H9 (cell line): ENCODE measurements around the gene TAF15. TPM values are rescaled to one million over a fixed set of nuclear protein-coding genes. Genes with fewer than 3 reads are reported as not detected.

Source experiments
- DNase-seq: peaks from one replicate; pipeline ENCODE4 v3.0.0-alpha.2; 2017
- H2AFZ ChIP-seq: one replicate; pipeline ENCODE4 v1.6.1; 2013; ENCODE audit warnings: mild to moderate bottlenecking, low read length, control low read depth, moderate library complexity
- H2AK5ac ChIP-seq: 2 replicates; pipeline ENCODE4 v1.6.1; 2013; ENCODE audit warnings: low read length, control low read depth, mixed read lengths; ENCODE audit not compliant: insufficient read length
- H2BK120ac ChIP-seq: one replicate; pipeline ENCODE4 v1.6.1; 2013; ENCODE audit warnings: low read depth, mild to moderate bottlenecking, low read length, control low read depth, inconsistent platforms; ENCODE audit not compliant: poor library complexity, severe bottlenecking
- H2BK12ac ChIP-seq: 2 replicates; pipeline ENCODE4 v1.6.1; 2013; ENCODE audit warnings: low read length, control low read depth, mixed read lengths, low read depth; ENCODE audit not compliant: insufficient read length
- H2BK15ac ChIP-seq: 2 replicates; pipeline ENCODE4 v1.6.1; 2013; ENCODE audit warnings: low read depth, low read length, control low read depth
- H2BK20ac ChIP-seq: one replicate; pipeline ENCODE4 v1.6.1; 2013; ENCODE audit warnings: low read depth, mild to moderate bottlenecking, low read length, control low read depth, inconsistent platforms; ENCODE audit not compliant: poor library complexity, severe bottlenecking
- H2BK5ac ChIP-seq: 2 replicates; pipeline ENCODE4 v1.6.1; 2013; ENCODE audit warnings: low read length, control low read depth, mixed read lengths; ENCODE audit not compliant: insufficient read length
- H3K14ac ChIP-seq: 2 replicates; pipeline ENCODE4 v1.6.1; 2013; ENCODE audit warnings: low read length, control low read depth; ENCODE audit not compliant: insufficient read depth
- H3K18ac ChIP-seq: 2 replicates; pipeline ENCODE4 v1.6.1; 2013; ENCODE audit warnings: low read depth, mild to moderate bottlenecking, mixed read lengths, low read length, control low read depth; ENCODE audit not compliant: insufficient read length
- H3K23ac ChIP-seq: 2 replicates; pipeline ENCODE4 v1.6.1; 2013; ENCODE audit warnings: low read length, control low read depth, mixed read lengths, low read depth; ENCODE audit not compliant: insufficient read length
- H3K23me2 ChIP-seq: 2 replicates; pipeline ENCODE4 v1.6.1; 2013; ENCODE audit warnings: low read depth, mild to moderate bottlenecking, mixed read lengths, low read length, control low read depth; ENCODE audit not compliant: insufficient read length, poor library complexity, severe bottlenecking
- H3K27ac ChIP-seq: 2 replicates; pipeline ENCODE4 v1.5.1; 2013; ENCODE audit warnings: low read length, control low read depth, mixed read lengths, low read depth; ENCODE audit not compliant: insufficient read length
- H3K27me3 ChIP-seq: 2 replicates; pipeline ENCODE4 v1.6.1; 2013; ENCODE audit warnings: low read length, control low read depth, inconsistent platforms; ENCODE audit not compliant: insufficient read depth
- H3K4ac ChIP-seq: 2 replicates; pipeline ENCODE4 v1.6.1; 2013; ENCODE audit warnings: low read depth, mild to moderate bottlenecking, control low read depth, inconsistent platforms, low read length, moderate library complexity
- H3K4me1 ChIP-seq: 2 replicates; pipeline ENCODE4 v1.6.1; 2013; ENCODE audit warnings: low read length, control low read depth, inconsistent platforms; ENCODE audit not compliant: insufficient read depth
- H3K4me2 ChIP-seq: 2 replicates; pipeline ENCODE4 v1.6.1; 2013; ENCODE audit warnings: low read length, control low read depth, mixed read lengths; ENCODE audit not compliant: insufficient read length, insufficient read depth
- H3K56ac ChIP-seq: 2 replicates; pipeline ENCODE4 v1.6.1; 2013; ENCODE audit warnings: low read depth, mild to moderate bottlenecking, mixed read lengths, low read length, control low read depth; ENCODE audit not compliant: insufficient read length
- H3K79me1 ChIP-seq: 2 replicates; pipeline ENCODE4 v1.6.1; 2013; ENCODE audit warnings: low read depth, mild to moderate bottlenecking, moderate library complexity, low read length, control low read depth, inconsistent platforms; ENCODE audit not compliant: insufficient read depth, poor library complexity, severe bottlenecking
- H3K79me2 ChIP-seq: 2 replicates; pipeline ENCODE4 v1.6.1; 2013; ENCODE audit warnings: low read length, control low read depth, inconsistent platforms; ENCODE audit not compliant: insufficient read depth
- H3K9ac ChIP-seq: 2 replicates; pipeline ENCODE4 v1.6.1; 2013; ENCODE audit warnings: low read length, control low read depth, mixed read lengths; ENCODE audit not compliant: insufficient read length; ENCODE audit errors: extremely low read depth
- H3K9me3 ChIP-seq: one replicate; pipeline ENCODE4 v1.6.1; 2013; ENCODE audit warnings: low read depth, low read length, inconsistent platforms; ENCODE audit not compliant: control insufficient read depth
- H3T11ph ChIP-seq: one replicate; pipeline ENCODE4 v1.6.1; 2013; ENCODE audit warnings: mild to moderate bottlenecking, low read length, control low read depth, inconsistent platforms
- H4K20me1 ChIP-seq: one replicate; pipeline ENCODE4 v1.6.1; 2013; ENCODE audit not compliant: control insufficient read depth, insufficient read length, insufficient read depth
- H4K5ac ChIP-seq: 2 replicates; pipeline ENCODE4 v1.6.1; 2013; ENCODE audit warnings: low read depth, mild to moderate bottlenecking, mixed read lengths, low read length, control low read depth; ENCODE audit not compliant: insufficient read length
- H4K8ac ChIP-seq: replicated peaks from 2 replicates; pipeline ENCODE4 v1.6.1; 2013; ENCODE audit warnings: low read length, control low read depth, mixed read lengths, low read depth; ENCODE audit not compliant: insufficient read length
- H4K91ac ChIP-seq: 2 replicates; pipeline ENCODE4 v1.6.1; 2013; ENCODE audit warnings: low read depth, mild to moderate bottlenecking, moderate library complexity, mixed read lengths, low read length, control low read depth; ENCODE audit not compliant: insufficient read length
- H3K27ac Mint-ChIP-seq, 3 experiments: 2 replicates in 2 of 3; 3 replicates in 1 of 3; pipeline ENCODE4 v1.8.0; 2020 to 2021; ENCODE audit warnings: mixed read lengths in 3 of 3, mild to moderate bottlenecking in 1 of 3, moderate library complexity in 1 of 3
- H3K27me3 Mint-ChIP-seq: 2 replicates; pipeline ENCODE4 v1.8.0; 2021; ENCODE audit warnings: low read depth, mild to moderate bottlenecking, moderate library complexity, mixed read lengths
- H3K36me3 Mint-ChIP-seq, 3 experiments: 2 replicates in 2 of 3; 3 replicates in 1 of 3; pipeline ENCODE4 v1.8.0; 2020 to 2021; ENCODE audit warnings: low read depth in 3 of 3, mixed read lengths in 3 of 3; ENCODE audit not compliant: insufficient read depth in 1 of 3
- H3K4me1 Mint-ChIP-seq, 2 experiments: 2 replicates each; pipeline ENCODE4 v1.8.0; 2020; ENCODE audit warnings: mixed read lengths in 2 of 2
- H3K4me3 Mint-ChIP-seq, 2 experiments: 2 replicates in 1 of 2; 3 replicates in 1 of 2; pipeline ENCODE4 v1.8.0; 2020 to 2021; ENCODE audit warnings: mild to moderate bottlenecking in 2 of 2, mixed read lengths in 2 of 2, moderate library complexity in 1 of 2
- H3K9me3 Mint-ChIP-seq, 2 experiments: 2 replicates in 1 of 2; 3 replicates in 1 of 2; pipeline ENCODE4 v1.8.0; 2020; ENCODE audit warnings: mild to moderate bottlenecking in 2 of 2, mixed read lengths in 2 of 2, moderate library complexity in 1 of 2
- CTCF ChIP-seq: fragments of 200-600 bp; sonication (generic); conservative IDR thresholded peaks from 3 replicates; pipeline ENCODE4 v1.8.0; 2021; ENCODE audit warnings: antibody characterized with exemption, mild to moderate bottlenecking
- WGBS: extraction: QIAGEN DNeasy Blood & Tissue Kit; methylation state at CpG from one replicate; pipeline ENCODE4 v1.1.7; 2013; ENCODE audit warnings: missing lambda C conversion rate, low lambda C conversion rate, mixed read lengths; ENCODE audit not compliant: insufficient read length; ENCODE audit errors: extremely low coverage; 5-methylcytosine and 5-hydroxymethylcytosine counted together
- total RNA-seq: library from RNA; stranded (reverse); gene quantifications from 2 replicates; pipeline ENCODE4 v1.2.1, GENCODE V29; 2021

Gene TAF15
- total RNA-seq, 1 experiment from 2014 or later, result 304 TPM

- no peaks in the 10 kb centered on the region for H3K9me3 ChIP-seq
- H2BK15ac ChIP-seq, result no peak overlapping the region
- Mint-ChIP-seq H3K27me3 (peaks cover 3% of the 10 kb centered on the region), H3K36me3 (no peaks in the 10 kb centered on the region), H3K9me3 (no peaks in the 10 kb centered on the region; a peak in 1 of 5 replicates), H3K4me3 (no peak overlapping the region), H3K27ac (no peak overlapping the region; a peak in 1 of 7 replicates), H3K4me1 (peaks cover 31 to 34% of the 10 kb centered on the region in 2 experiments)
- no peak for TF ChIP-seq CTCF
- no peaks in the 10 kb centered on the region for H3K79me2 ChIP-seq
- no peak overlapping the region for H2BK20ac ChIP-seq
- no peak overlapping the region for H2BK120ac ChIP-seq
- no peak overlapping the region for H2AFZ ChIP-seq
- H4K91ac ChIP-seq, result no peak overlapping the region
- H4K8ac ChIP-seq, result no peak overlapping the region
- H4K5ac ChIP-seq, result no peak overlapping the region
- no peaks in the 10 kb centered on the region for H3K79me1 ChIP-seq
- no peaks in the 10 kb centered on the region for H3K27me3 ChIP-seq
- no peak overlapping the region for H2AK5ac ChIP-seq
- H2BK12ac ChIP-seq, result no peak overlapping the region
- no peak for DNase-seq
- H3K23ac ChIP-seq, result no peak overlapping the region
- no peak overlapping the region for H2BK5ac ChIP-seq
- no peak overlapping the region for H3T11ph ChIP-seq
- H3K4me2 ChIP-seq, result no peak overlapping the region
- H3K27ac ChIP-seq, result no peak overlapping the region
- no peak overlapping the region for H3K14ac ChIP-seq
- H3K56ac ChIP-seq, result no peak overlapping the region
- H3K9ac ChIP-seq, result no peak overlapping the region
- H3K18ac ChIP-seq, result no peak overlapping the region
- no peak overlapping the region for H3K4ac ChIP-seq
- H4K20me1 ChIP-seq, result no peaks in the 10 kb centered on the region
- H3K4me1 ChIP-seq, result peaks cover 6% of the 10 kb centered on the region; the same call in 1 of the 2 replicates
- WGBS, result no CpG with 5 or more reads among the region's 20 CpGs
- H3K23me2 ChIP-seq, result no peaks in the 10 kb centered on the region
Observed at GRCh38 chr17:35773129-35773528, 36.2 kb upstream of the TAF15 start.
